BJ (cell line): ENCODE measurements around the gene TTC16. TPM values are rescaled to one million over a fixed set of nuclear protein-coding genes. Genes with fewer than 3 reads are reported as not detected.
"Not testable (repeated sequence)": the region's sequence is repeated elsewhere in the genome, so short reads cannot be mapped to it uniquely, and the experiment has no call there.

ENCODE experiments used
- CTCF ChIA-PET: fragments of 350-600 bp; formaldehyde crosslinking; extraction: SDS; loops from one replicate; lab custom pipeline; 2021; ENCODE audit warnings: antibody characterized with exemption, inconsistent platforms; lab: Yijun Ruan, JAX
- POLR2A ChIA-PET: fragments of 300-600 bp; sonication (Branson Sonifier 250); formaldehyde crosslinking; extraction: SDS; loops from one replicate; lab custom pipeline; 2021; ENCODE audit warnings: antibody characterized with exemption; lab: Charles Lee
- DNase-seq: peaks from one replicate; pipeline ENCODE4 v3.0.0-alpha.2; 2011; ENCODE audit warnings: low read depth
- H3K27me3 ChIP-seq: 2 replicates; pipeline ENCODE4 v1.6.0; 2011; ENCODE audit warnings: low read length; ENCODE audit not compliant: control insufficient read depth, insufficient read depth
- H3K36me3 ChIP-seq: 2 replicates; pipeline ENCODE4 v1.5.1; 2011; ENCODE audit warnings: low read length; ENCODE audit not compliant: control insufficient read depth, insufficient read depth
- H3K4me3 ChIP-seq: 2 replicates; pipeline ENCODE4 v1.5.1; 2011; ENCODE audit warnings: low read depth, mild to moderate bottlenecking, control low read depth, low read length
- CTCF ChIP-seq: IDR thresholded peaks from 2 replicates; pipeline ENCODE4 v1.5.1; 2011; ENCODE audit warnings: low read depth, mild to moderate bottlenecking, control low read depth, inconsistent platforms, low read length, moderate library complexity; ENCODE audit not compliant: insufficient read depth
- polyA plus RNA-seq: library from polyadenylated mRNA; depleted of rRNA; stranded (reverse); fragments of >200 nt; gene quantifications from 2 replicates; pipeline ENCODE4 v1.2.3, GENCODE V29; 2011

The TTC16 gene
- polyA plus RNA-seq, 1 experiment: 0.07 TPM

GRCh38 chr9:127755061-127756060 lies 39.5 kb downstream of the TTC16 start:
- Histone ChIP-seq H3K27me3 (peaks cover 26% of the 10 kb centered on the region), H3K36me3 (no peaks in the 10 kb centered on the region), H3K4me3 (no peak overlapping the region)
- ChIA-PET CTCF (interaction anchor here (1.0 kb wide), 1 partner anchor 29 kb away, joined by 3 read pairs; no protein-coding TSS in a partner anchor), POLR2A (no interaction called here)
- no peak for TF ChIP-seq CTCF
- no peak for DNase-seq

GRCh38 chr9:127756233-127756632 lies 40.4 kb downstream of the TTC16 start:
- ChIA-PET CTCF (interaction anchor here (1.0 to 1.2 kb wide), 2 partner anchors 10 to 28 kb away, joined by 3 read pairs; no protein-coding TSS in a partner anchor), POLR2A (no interaction called here)
- peaks cover 26% of the 10 kb centered on the region for H3K27me3 ChIP-seq
- no peak for TF ChIP-seq CTCF
- no peak for DNase-seq
- no peak overlapping the region for H3K4me3 ChIP-seq
- no peaks in the 10 kb centered on the region for H3K36me3 ChIP-seq

DNA sequence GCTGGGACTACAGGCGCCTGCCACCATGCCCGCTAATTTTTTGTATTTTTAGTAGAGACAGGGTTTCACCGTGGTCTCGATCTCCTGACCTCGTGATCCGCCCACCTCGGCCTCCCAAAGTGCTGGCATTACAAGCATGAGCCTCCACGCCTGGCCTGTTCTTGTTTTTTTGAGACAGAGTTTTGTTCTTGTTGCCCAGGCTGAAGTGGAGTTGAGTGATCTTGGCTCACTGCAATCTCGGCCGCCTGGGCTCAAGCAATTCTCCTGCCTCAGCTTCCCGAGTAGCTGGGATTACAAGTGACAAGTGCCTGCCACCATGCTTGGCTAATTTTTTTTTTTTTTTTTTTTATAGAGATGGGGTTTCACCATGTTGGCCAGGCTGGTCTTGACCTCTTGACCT lies 40.9 kb downstream of the TTC16 start:
- H3K27me3 ChIP-seq: peaks cover 26% of the 10 kb centered on the region
- DNase-seq, H3K4me3 ChIP-seq, H3K36me3 ChIP-seq, POLR2A ChIA-PET: not testable (repeated sequence)
- CTCF ChIA-PET: interaction anchor here (1.2 to 1.5 kb wide), 3 partner anchors 9 to 164 kb away, joined by 3 to 5 read pairs (median 3); no protein-coding TSS in a partner anchor

DNA sequence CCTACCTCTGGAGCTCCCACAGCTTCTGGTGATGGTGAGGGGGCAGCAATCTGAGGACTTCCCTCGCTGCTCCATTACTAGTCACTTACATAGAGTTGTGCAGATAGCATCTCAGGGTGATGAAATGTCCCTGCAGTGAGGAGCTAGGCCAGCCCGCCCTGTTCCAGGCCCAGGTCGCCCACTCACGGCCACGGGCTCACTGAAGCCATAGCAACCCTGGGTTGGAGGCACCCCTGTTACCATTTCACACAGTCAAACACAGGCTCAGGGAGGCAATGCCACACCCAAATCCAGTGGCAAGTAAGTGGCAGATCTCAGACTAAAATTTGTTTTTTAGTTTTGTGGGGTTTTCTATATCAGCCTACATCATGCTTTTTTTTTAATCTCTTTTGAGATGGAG lies 43.0 kb downstream of the TTC16 start:
- no peak for DNase-seq
- Histone ChIP-seq H3K36me3 (no peaks in the 10 kb centered on the region), H3K27me3 (peaks cover 24% of the 10 kb centered on the region), H3K4me3 (no peak overlapping the region)
- ChIA-PET POLR2A (no interaction called here), CTCF (interaction anchor here (1.1 to 2.3 kb wide), 3 partner anchors 8 to 24 kb away, joined by 3 to 6 read pairs (median 5); partner anchors contain the start of gene TOR2A)
- no peak for TF ChIP-seq CTCF

- no peak for TF ChIP-seq CTCF
- no peaks in the 10 kb centered on the region for H3K36me3 ChIP-seq
- H3K27me3 ChIP-seq: peaks cover 12% of the 10 kb centered on the region
- DNase-seq: no peak
- POLR2A ChIA-PET: no interaction called here
- CTCF ChIA-PET: interaction anchor here (2.2 kb wide), 1 partner anchor 26 kb away, joined by 6 read pairs; the partner anchor contains the start of gene TOR2A
- no peak overlapping the region for H3K4me3 ChIP-seq
Measured at GRCh38 chr9:127761061-127761460, 45.2 kb downstream of the TTC16 start.
